WTC11 (cell line): Measurements from ENCODE around the gene EPHA1. TPM values are rescaled to one million over a fixed set of nuclear protein-coding genes. Genes with fewer than 3 reads are reported as not detected.

ENCODE experiments used
- ATAC-seq: fragments of 200-7000 bp; cut with Tn5 transposase; 2 replicates; pipeline ENCODE4 v1.10.0; 2021; ENCODE audit warnings: mild to moderate bottlenecking, moderate library complexity
- CTCF ChIA-PET: fragments of 300-600 bp; sonication (Branson Sonifier 250); formaldehyde crosslinking; loops from one replicate; lab custom pipeline; 2021; ENCODE audit warnings: antibody characterized with exemption; lab: Charles Lee
- POLR2A ChIA-PET: fragments of 350-600 bp; sonication (Branson Sonifier 250); formaldehyde crosslinking; loops from one replicate; lab custom pipeline; 2021; ENCODE audit warnings: antibody characterized with exemption; lab: Charles Lee
- DNase-seq: peaks from one replicate; pipeline ENCODE4 v3.0.0; 2021; ENCODE audit warnings: low spot score
- H3K27ac Mint-ChIP-seq: 2 replicates; pipeline ENCODE4 v1.8.0; 2021; ENCODE audit warnings: mixed read lengths
- H3K27me3 Mint-ChIP-seq: 2 replicates; pipeline ENCODE4 v1.8.0; 2021; ENCODE audit warnings: low read depth, mild to moderate bottlenecking, moderate library complexity, mixed read lengths
- H3K36me3 Mint-ChIP-seq: 2 replicates; pipeline ENCODE4 v1.8.0; 2021; ENCODE audit warnings: mixed read lengths
- H3K4me1 Mint-ChIP-seq: 2 replicates; pipeline ENCODE4 v1.8.0; 2022; ENCODE audit warnings: mixed read lengths
- H3K4me3 Mint-ChIP-seq: 2 replicates; pipeline ENCODE4 v1.8.0; 2021; ENCODE audit warnings: mild to moderate bottlenecking, moderate library complexity, mixed read lengths
- H3K9me3 Mint-ChIP-seq: 2 replicates; pipeline ENCODE4 v1.8.0; 2021; ENCODE audit warnings: mixed read lengths
- ATF3 ChIP-seq: sonication (generic); formaldehyde crosslinking; conservative IDR thresholded peaks from 2 replicates; pipeline ENCODE4 v1.8.1; 2022; ENCODE audit warnings: mild to moderate bottlenecking, missing genetic modification reagents
- CREB1 ChIP-seq: sonication (generic); formaldehyde crosslinking; IDR thresholded peaks from 2 replicates; pipeline ENCODE4 v1.8.0; 2023; ENCODE audit warnings: mild to moderate bottlenecking, missing genetic modification reagents
- CTCF ChIP-seq: fragments of 200-600 bp; IDR thresholded peaks from 2 replicates; pipeline ENCODE4 v1.8.0; 2022; ENCODE audit warnings: antibody characterized with exemption
- ELF4 ChIP-seq: sonication (generic); formaldehyde crosslinking; IDR thresholded peaks from 2 replicates; pipeline ENCODE4 v1.8.1; 2022; ENCODE audit warnings: low read depth, mild to moderate bottlenecking, moderate library complexity, missing genetic modification reagents
- FOXJ3 ChIP-seq: sonication (generic); formaldehyde crosslinking; IDR thresholded peaks from 2 replicates; pipeline ENCODE4 v1.9.0; 2021; ENCODE audit warnings: missing genetic modification reagents, mild to moderate bottlenecking, borderline replicate concordance
- KAT7 ChIP-seq: sonication (generic); formaldehyde crosslinking; IDR thresholded peaks from 2 replicates; pipeline ENCODE4 v1.8.1; 2023; ENCODE audit warnings: missing genetic modification reagents, mild to moderate bottlenecking, borderline replicate concordance
- RELA ChIP-seq: sonication (generic); formaldehyde crosslinking; IDR thresholded peaks from 2 replicates; pipeline ENCODE4 v1.8.1; 2022; ENCODE audit warnings: missing genetic modification reagents, mild to moderate bottlenecking, borderline replicate concordance
- SP1 ChIP-seq: sonication (generic); formaldehyde crosslinking; conservative IDR thresholded peaks from 2 replicates; pipeline ENCODE4 v1.8.1; 2022; ENCODE audit warnings: missing genetic modification reagents
- TP53 ChIP-seq: sonication (generic); formaldehyde crosslinking; IDR thresholded peaks from 2 replicates; pipeline ENCODE4 v1.8.1; 2023; ENCODE audit warnings: mild to moderate bottlenecking, missing genetic modification reagents
- USF1 ChIP-seq: sonication (generic); formaldehyde crosslinking; IDR thresholded peaks from 2 replicates; pipeline ENCODE4 v1.8.0; 2022; ENCODE audit warnings: mild to moderate bottlenecking, missing genetic modification reagents
- ZNF121 ChIP-seq: sonication (generic); formaldehyde crosslinking; IDR thresholded peaks from 2 replicates; pipeline ENCODE4 v1.8.0; 2023; ENCODE audit warnings: missing genetic modification reagents
- ZNF232 ChIP-seq: sonication (generic); formaldehyde crosslinking; IDR thresholded peaks from 2 replicates; pipeline ENCODE4 v1.8.0; 2022; ENCODE audit warnings: mild to moderate bottlenecking, missing genetic modification reagents
- ZNF281 ChIP-seq: sonication (generic); formaldehyde crosslinking; IDR thresholded peaks from 2 replicates; pipeline ENCODE4 v1.8.0; 2023; ENCODE audit warnings: mild to moderate bottlenecking, missing genetic modification reagents
- ZNF423 ChIP-seq: fragments of 250-450 bp; sonication (Bioruptor Pico); IDR thresholded peaks from 2 replicates; pipeline ENCODE4 v2.1.2; 2022; ENCODE audit warnings: mild to moderate bottlenecking, moderate library complexity
- total RNA-seq: library from RNA; stranded (reverse); gene quantifications from 3 replicates; pipeline ENCODE4 v1.2.3, GENCODE V29; 2021

The EPHA1 gene
- total RNA-seq, 1 experiment from 2014 or later, result 203 TPM

GRCh38 chr7:143408252-143408685 lies 387 bp downstream of the EPHA1 start:
- Mint-ChIP-seq H3K4me1 (peaks cover 84% of the 10 kb centered on the region), H3K27me3 (no peaks in the 10 kb centered on the region), H3K9me3 (no peaks in the 10 kb centered on the region), H3K36me3 (peaks cover 26% of the 10 kb centered on the region), H3K27ac (peak overlapping the region; percentile 92; the same call in 1 of the 2 replicates), H3K4me3 (peak overlapping the region; percentile 91)
- peak; percentile 5 for ATAC-seq
- CTCF ChIA-PET, result interaction anchor here (0.8 to 4.8 kb wide), 15 partner anchors 9 to 168 kb away, joined by 3 to 48 read pairs (median 5); no protein-coding TSS in a partner anchor
- no peak for DNase-seq
- TF ChIP-seq ZNF121 (CRISPR knock-in tag) (peak; percentile 94), KAT7 (0 out of 2 replicates have a peak, but pooled peaks have one; percentile 66), TP53 (peak; percentile 53; the same call in 1 of the 2 replicates), ZNF281 (CRISPR knock-in tag) (no peak), SP1 (CRISPR knock-in tag) (peak; percentile 38; the same call in 1 of the 2 replicates)
- POLR2A ChIA-PET, result interaction anchor here (0.8 to 6.3 kb wide), 5 partner anchors 9 to 48 kb away, joined by 3 to 62 read pairs (median 3); no protein-coding TSS in a partner anchor

GRCh38 chr7:143407287-143408251 lies 1.1 kb downstream of the EPHA1 start:
- no peak for ATAC-seq
- peak overlapping the region; percentile 91 for H3K4me3 Mint-ChIP-seq

More at GRCh38 chr7:143407287-143408251, 1.1 kb downstream of the EPHA1 start:
- POLR2A ChIA-PET, result interaction anchor here (0.7 to 6.3 kb wide), 6 partner anchors 8 to 86 kb away, joined by 3 to 62 read pairs (median 4); no protein-coding TSS in a partner anchor
- peaks cover 29% of the 10 kb centered on the region for H3K36me3 Mint-ChIP-seq
- no peak for DNase-seq
- no peaks in the 10 kb centered on the region for H3K9me3 Mint-ChIP-seq
- no peak for TF ChIP-seq ELF4
- no peak for TF ChIP-seq CREB1
- no peak for TF ChIP-seq CTCF
- no peak for TF ChIP-seq ZNF232 (CRISPR knock-in tag)
- TF ChIP-seq ZNF423 (CRISPR knock-in tag), result no peak
- TF ChIP-seq FOXJ3 (CRISPR knock-in tag), result no peak
- no peak for TF ChIP-seq ATF3
- no peak for TF ChIP-seq USF1 (CRISPR knock-in tag)
- no peak for TF ChIP-seq RELA (CRISPR knock-in tag)
- TF ChIP-seq, all 79 proteins: peak for 0
- H3K4me1 Mint-ChIP-seq, result peaks cover 77% of the 10 kb centered on the region
- no peaks in the 10 kb centered on the region for H3K27me3 Mint-ChIP-seq
- H3K27ac Mint-ChIP-seq, result peak overlapping the region; percentile 92
- CTCF ChIA-PET, result interaction anchor here (0.6 to 4.8 kb wide), 14 partner anchors 8 to 92 kb away, joined by 3 to 48 read pairs (median 6); partner anchors contain the start of gene CLCN1
